Progenitor cell of endocrine pancreas (in vitro differentiated cells): ENCODE results near the gene ABCC10. TPM values are rescaled to one million over a fixed set of nuclear protein-coding genes. Genes with fewer than 3 reads are reported as not detected.

Source experiments
- DNase-seq: peaks from one replicate; pipeline ENCODE4 v3.0.0; 2021; ENCODE audit warnings: low spot score; ENCODE audit not compliant: unreplicated experiment
- H3K27ac Mint-ChIP-seq: 2 replicates; pipeline ENCODE4 v1.8.0; 2021; ENCODE audit warnings: mild to moderate bottlenecking, moderate library complexity, mixed read lengths
- H3K27me3 Mint-ChIP-seq: 2 replicates; pipeline ENCODE4 v1.8.0; 2021; ENCODE audit warnings: mixed read lengths
- H3K36me3 Mint-ChIP-seq: 2 replicates; pipeline ENCODE4 v1.8.0; 2022; ENCODE audit warnings: mixed read lengths; ENCODE audit not compliant: insufficient read depth
- H3K4me1 Mint-ChIP-seq: 2 replicates; pipeline ENCODE4 v1.8.0; 2021; ENCODE audit warnings: low read depth, mixed read lengths
- H3K4me3 Mint-ChIP-seq: 2 replicates; pipeline ENCODE4 v1.8.0; 2021; ENCODE audit warnings: low read depth, mild to moderate bottlenecking, moderate library complexity, mixed read lengths
- H3K9me3 Mint-ChIP-seq: 2 replicates; pipeline ENCODE4 v1.8.0; 2021; ENCODE audit warnings: low read depth, mixed read lengths
- CTCF ChIP-seq: fragments of 200-600 bp; sonication (generic); IDR thresholded peaks from one replicate; pipeline ENCODE4 v1.5.0; 2021; ENCODE audit warnings: antibody characterized with exemption, mild to moderate bottlenecking; ENCODE audit not compliant: unreplicated experiment
- total RNA-seq: library from RNA; stranded (reverse); gene quantifications from 2 replicates; pipeline ENCODE4 v1.2.1, GENCODE V29; 2021

The ABCC10 gene
- total RNA-seq, 1 donor from 2014 or later: 68.8 TPM

- no peaks in the 10 kb centered on the region for H3K4me1 Mint-ChIP-seq
- no peaks in the 10 kb centered on the region for H3K27me3 Mint-ChIP-seq
- no peak for TF ChIP-seq CTCF
- H3K36me3 Mint-ChIP-seq: peaks cover 9% of the 10 kb centered on the region
- no peaks in the 10 kb centered on the region for H3K9me3 Mint-ChIP-seq
- no peak for DNase-seq
- H3K27ac Mint-ChIP-seq: no peak overlapping the region
- H3K4me3 Mint-ChIP-seq: no peak overlapping the region
Observed at GRCh38 chr6:43442935-43443334, 15.6 kb downstream of the ABCC10 start.

- H3K27me3 Mint-ChIP-seq: no peaks in the 10 kb centered on the region
- no peak for TF ChIP-seq CTCF
- H3K36me3 Mint-ChIP-seq: peaks cover 13% of the 10 kb centered on the region
- H3K4me1 Mint-ChIP-seq: no peaks in the 10 kb centered on the region
- no peak for DNase-seq
- H3K9me3 Mint-ChIP-seq: no peaks in the 10 kb centered on the region
- no peak overlapping the region for H3K4me3 Mint-ChIP-seq
- H3K27ac Mint-ChIP-seq: no peak overlapping the region
Observed at GRCh38 chr6:43444036-43444435, 16.7 kb downstream of the ABCC10 start.

- no peak for TF ChIP-seq CTCF
- Mint-ChIP-seq H3K4me3 (no peak overlapping the region), H3K27me3 (no peaks in the 10 kb centered on the region), H3K36me3 (peaks cover 13% of the 10 kb centered on the region), H3K27ac (no peak overlapping the region), H3K4me1 (no peaks in the 10 kb centered on the region), H3K9me3 (no peaks in the 10 kb centered on the region)
- no peak for DNase-seq
Observed at GRCh38 chr6:43444582-43444981, 17.2 kb downstream of the ABCC10 start.

GRCh38 chr6:43445576-43445975, 18.2 kb downstream of the ABCC10 start:
- H3K27ac Mint-ChIP-seq: no peak overlapping the region

GRCh38 chr6:43447604-43448003, 20.3 kb downstream of the ABCC10 start:
- no peak overlapping the region for H3K27ac Mint-ChIP-seq
- no peaks in the 10 kb centered on the region for H3K27me3 Mint-ChIP-seq
- H3K4me3 Mint-ChIP-seq: no peak overlapping the region
- peaks cover 12% of the 10 kb centered on the region for H3K36me3 Mint-ChIP-seq
- no peak for TF ChIP-seq CTCF
- H3K9me3 Mint-ChIP-seq: no peaks in the 10 kb centered on the region
- no peak for DNase-seq
- H3K4me1 Mint-ChIP-seq: no peaks in the 10 kb centered on the region

More at GRCh38 chr6:43445576-43445975, 18.2 kb downstream of the ABCC10 start:
- Mint-ChIP-seq H3K36me3 (peaks cover 13% of the 10 kb centered on the region), H3K9me3 (no peaks in the 10 kb centered on the region), H3K27me3 (no peaks in the 10 kb centered on the region), H3K4me1 (no peaks in the 10 kb centered on the region), H3K4me3 (no peak overlapping the region)
- no peak for DNase-seq
- no peak for TF ChIP-seq CTCF
